Glutamatergic neuron (in vitro differentiated cells): Measurements from ENCODE around the gene CTBP2. TPM values are rescaled to one million over a fixed set of nuclear protein-coding genes. Genes with fewer than 3 reads are reported as not detected.

ENCODE experiments used
- DNase-seq: peaks from one replicate; pipeline ENCODE4 v3.0.0; 2022
- H3K27ac Mint-ChIP-seq: one replicate; pipeline ENCODE4 v1.8.0; 2020; ENCODE audit warnings: mild to moderate bottlenecking, mixed read lengths, inconsistent platforms; ENCODE audit not compliant: unreplicated experiment
- H3K27me3 Mint-ChIP-seq: one replicate; pipeline ENCODE4 v1.8.0; 2020; ENCODE audit warnings: mild to moderate bottlenecking, moderate library complexity, mixed read lengths, inconsistent platforms; ENCODE audit not compliant: unreplicated experiment
- H3K36me3 Mint-ChIP-seq: one replicate; pipeline ENCODE4 v1.8.0; 2020; ENCODE audit warnings: mild to moderate bottlenecking, mixed read lengths, inconsistent platforms; ENCODE audit not compliant: unreplicated experiment
- H3K4me1 Mint-ChIP-seq: one replicate; pipeline ENCODE4 v1.8.0; 2020; ENCODE audit warnings: mild to moderate bottlenecking, low read depth, mixed read lengths, inconsistent platforms; ENCODE audit not compliant: unreplicated experiment
- H3K4me3 Mint-ChIP-seq: one replicate; pipeline ENCODE4 v1.8.0; 2020; ENCODE audit warnings: mild to moderate bottlenecking, mixed read lengths, inconsistent platforms; ENCODE audit not compliant: unreplicated experiment
- H3K9me3 Mint-ChIP-seq: one replicate; pipeline ENCODE4 v1.8.0; 2020; ENCODE audit warnings: mild to moderate bottlenecking, moderate library complexity, mixed read lengths, inconsistent platforms; ENCODE audit not compliant: unreplicated experiment
- CTCF ChIP-seq: fragments of 200-600 bp; sonication (generic); IDR thresholded peaks from one replicate; pipeline ENCODE4 v1.5.0; 2021; ENCODE audit not compliant: partially characterized antibody, unreplicated experiment
- total RNA-seq: library from RNA; stranded (reverse); fragmentation: NEBNext Ultra II Directional; extraction: Animal tissue kit (Norgen Biotek cat#: 25700); gene quantifications from one replicate; pipeline ENCODE4 v1.2.1, GENCODE V29; 2021; ENCODE audit not compliant: unreplicated experiment

Gene CTBP2
- total RNA-seq, 1 donor from 2014 or later: 174 TPM

DNA sequence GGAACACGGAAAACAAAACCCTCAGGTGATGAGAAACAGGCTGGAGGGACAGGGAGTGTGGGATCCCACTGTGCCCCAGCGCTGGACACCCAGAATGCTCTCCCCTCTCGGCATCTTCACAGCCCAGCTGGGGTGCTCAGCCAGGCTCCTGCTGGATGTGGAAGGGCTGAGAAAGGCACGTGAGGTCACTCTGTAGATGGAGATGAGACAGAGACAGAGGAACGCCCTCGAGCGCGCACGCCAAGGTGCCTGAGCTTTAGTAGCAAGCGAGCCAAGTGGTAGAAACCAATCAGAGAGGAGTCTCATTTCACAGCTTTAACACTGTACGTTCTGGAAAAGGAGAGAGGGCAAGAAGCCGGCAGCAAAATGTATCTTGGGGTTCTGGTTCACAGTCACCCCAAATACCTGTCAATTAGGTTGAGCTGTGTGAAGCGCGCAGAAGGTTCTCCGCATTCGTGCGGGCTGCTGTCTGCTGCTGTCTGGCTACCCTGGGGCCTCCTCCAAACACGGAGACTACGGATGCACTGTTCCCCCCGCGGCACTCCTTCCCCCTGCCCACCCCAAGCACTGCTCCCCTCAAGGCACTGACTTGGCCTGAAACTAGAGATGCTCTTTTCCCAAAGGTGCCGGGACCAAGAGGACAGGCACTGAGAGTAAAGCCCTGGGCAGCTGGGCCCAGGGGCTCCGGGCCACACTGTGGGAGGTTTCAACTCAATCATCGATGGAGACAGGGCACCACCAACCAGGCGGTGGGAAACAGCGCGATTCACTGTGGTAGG is 127.0 kb downstream of the CTBP2 start:
- Mint-ChIP-seq H3K36me3 (peaks cover 4% of the 10 kb centered on the region), H3K4me1 (peaks cover 46% of the 10 kb centered on the region), H3K4me3 (no peak overlapping the region), H3K27ac (no peak overlapping the region), H3K27me3 (peaks cover 6% of the 10 kb centered on the region), H3K9me3 (peaks cover 14% of the 10 kb centered on the region)
- no peak for DNase-seq
- no peak for TF ChIP-seq CTCF

DNA sequence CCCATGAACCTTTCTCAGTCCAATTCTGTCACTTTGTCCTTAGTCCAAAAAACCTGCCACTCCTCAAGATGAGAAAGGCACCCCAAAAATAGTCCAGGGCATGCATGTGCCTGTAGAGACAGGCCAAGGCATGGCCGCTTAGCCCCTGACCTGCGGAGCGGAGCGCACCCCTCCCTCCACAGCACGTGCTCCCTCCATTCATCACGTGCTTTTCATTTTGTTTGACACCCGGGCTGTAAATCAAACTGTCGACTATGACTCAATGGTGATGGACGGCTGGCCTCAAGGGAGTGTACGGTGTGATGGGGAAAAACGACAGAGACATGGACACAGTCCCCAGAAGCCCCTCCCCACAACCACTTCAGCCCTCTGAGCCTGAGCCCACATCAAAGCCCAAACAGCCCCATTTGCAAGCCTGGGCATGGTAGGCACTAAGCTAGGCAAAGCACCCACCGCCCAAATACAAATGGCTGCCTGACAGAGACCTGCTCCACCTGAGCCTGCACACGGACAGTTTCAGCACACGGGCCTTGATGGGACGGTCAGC is 127.8 kb downstream of the CTBP2 start:
- H3K27me3 Mint-ChIP-seq: peaks cover 8% of the 10 kb centered on the region
- no peak for DNase-seq
- H3K9me3 Mint-ChIP-seq: peaks cover 14% of the 10 kb centered on the region
- H3K27ac Mint-ChIP-seq: peak overlapping the region; percentile 20
- no peak for TF ChIP-seq CTCF
- peaks cover 4% of the 10 kb centered on the region for H3K36me3 Mint-ChIP-seq
- no peak overlapping the region for H3K4me3 Mint-ChIP-seq
- H3K4me1 Mint-ChIP-seq: peaks cover 50% of the 10 kb centered on the region

DNA sequence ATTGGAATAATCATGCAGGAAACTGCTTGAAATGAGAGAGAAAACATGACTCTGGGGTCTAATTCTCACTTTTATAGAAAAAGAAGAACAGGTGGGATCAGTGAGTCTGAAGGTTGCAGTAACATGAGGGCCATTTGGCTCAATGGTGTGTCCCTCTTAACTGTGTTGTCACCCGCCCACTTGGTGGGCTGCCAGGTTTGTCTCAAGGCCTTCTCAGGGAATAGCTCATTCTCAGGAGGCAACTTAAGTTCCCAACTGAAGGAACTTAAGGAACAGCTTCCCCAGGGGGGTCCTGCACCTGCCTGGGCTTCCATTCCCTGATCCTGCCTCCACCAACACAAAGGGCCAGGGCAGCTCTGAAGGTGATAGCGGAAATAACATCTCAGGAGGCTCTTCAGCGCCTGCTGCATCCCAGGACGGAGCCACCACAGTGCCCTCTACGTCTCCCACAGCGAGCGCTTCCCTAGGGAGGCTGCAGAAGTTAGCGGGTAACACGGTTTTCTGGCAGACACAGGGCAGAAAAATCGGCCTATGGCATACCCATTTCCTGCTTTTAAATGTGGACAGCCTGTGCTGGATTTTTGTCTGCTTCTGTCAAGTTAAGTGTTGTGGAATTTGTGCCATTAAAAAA is 129.7 kb downstream of the CTBP2 start:
- Mint-ChIP-seq H3K4me3 (no peak overlapping the region), H3K36me3 (peaks cover 4% of the 10 kb centered on the region), H3K27me3 (peaks cover 4% of the 10 kb centered on the region), H3K4me1 (peaks cover 38% of the 10 kb centered on the region), H3K27ac (no peak overlapping the region), H3K9me3 (peaks cover 14% of the 10 kb centered on the region)
- DNase-seq: no peak
- TF ChIP-seq CTCF: no peak

- no peak overlapping the region for H3K27ac Mint-ChIP-seq
- no peak for DNase-seq
- no peak for TF ChIP-seq CTCF
- peak overlapping the region; percentile 58 for H3K4me3 Mint-ChIP-seq
- H3K36me3 Mint-ChIP-seq: peaks cover 4% of the 10 kb centered on the region
- peaks cover 4% of the 10 kb centered on the region for H3K27me3 Mint-ChIP-seq
- H3K9me3 Mint-ChIP-seq: peaks cover 17% of the 10 kb centered on the region
- H3K4me1 Mint-ChIP-seq: peaks cover 43% of the 10 kb centered on the region
Measured at GRCh38 chr10:125029584-125030242, 130.7 kb downstream of the CTBP2 start.
